Smooth muscle cell (in vitro differentiated cells): ENCODE results near the gene ROR1. TPM values are rescaled to one million over a fixed set of nuclear protein-coding genes. Genes with fewer than 3 reads are reported as not detected.
A peak's percentile ranks its signal among the peaks of the same experiment; 100 is the strongest.

Source experiments
- DNase-seq: peaks from one replicate; lab custom pipeline; 2025; ENCODE audit not compliant: unreplicated experiment; lab: John Stamatoyannopoulos, UW
- H2AFZ ChIP-seq: fragments of 200-600 bp; sonication (generic); 2 replicates; pipeline ENCODE4 v1.6.0; 2016; ENCODE audit warnings: antibody characterized with exemption, low read depth, mild to moderate bottlenecking
- H3F3A ChIP-seq: fragments of 200-600 bp; sonication (generic); 2 replicates; pipeline ENCODE4 v1.6.0; 2017; ENCODE audit warnings: antibody characterized with exemption, low read depth
- H3K27ac ChIP-seq: fragments of 200-600 bp; sonication (generic); 2 replicates; pipeline ENCODE4 v1.5.1; 2016; ENCODE audit warnings: low read depth, mild to moderate bottlenecking
- H3K27me3 ChIP-seq: fragments of 200-600 bp; sonication (generic); 2 replicates; pipeline ENCODE4 v1.6.1; 2016; ENCODE audit warnings: low read depth, mild to moderate bottlenecking
- H3K36me3 ChIP-seq: fragments of 200-600 bp; sonication (generic); 2 replicates; pipeline ENCODE4 v1.5.1; 2016; ENCODE audit warnings: low read depth
- H3K4me1 ChIP-seq: fragments of 200-600 bp; sonication (generic); 2 replicates; pipeline ENCODE4 v1.5.1; 2016; ENCODE audit warnings: low read depth
- H3K4me2 ChIP-seq: fragments of 200-600 bp; sonication (generic); 2 replicates; pipeline ENCODE4 v1.6.0; 2016; ENCODE audit warnings: mild to moderate bottlenecking
- H3K4me3 ChIP-seq: fragments of 200-600 bp; sonication (generic); 2 replicates; pipeline ENCODE4 v1.5.1; 2016; ENCODE audit warnings: mild to moderate bottlenecking
- H3K79me2 ChIP-seq: fragments of 200-600 bp; sonication (generic); 2 replicates; pipeline ENCODE4 v1.6.0; 2016; ENCODE audit warnings: low read depth, mild to moderate bottlenecking
- H3K9ac ChIP-seq: fragments of 200-600 bp; sonication (generic); 2 replicates; pipeline ENCODE4 v1.6.0; 2016; ENCODE audit warnings: low read depth
- H3K9me3 ChIP-seq: fragments of 200-600 bp; sonication (generic); replicated peaks from 2 replicates; pipeline ENCODE4 v1.5.1; 2016; ENCODE audit warnings: low read depth
- H4K20me1 ChIP-seq: fragments of 200-600 bp; sonication (generic); 2 replicates; pipeline ENCODE4 v1.6.0; 2016; ENCODE audit warnings: low read depth
- WGBS: methylation state at CpG from one replicate; pipeline ENCODE4 v1.1.7; 2016; ENCODE audit warnings: low lambda C conversion rate; 5-methylcytosine and 5-hydroxymethylcytosine counted together
- polyA plus RNA-seq: library from polyadenylated mRNA; unstranded; fragments of >200 nt; fragmentation: Nextera tagmentation; extraction: Ambion mirVana; gene quantifications from 2 replicates; pipeline ENCODE4 v1.2.1, GENCODE V29; 2016
- total RNA-seq: library from RNA; depleted of rRNA; stranded (reverse); fragments of >200 nt; gene quantifications from 2 replicates; pipeline ENCODE4 v1.2.3, GENCODE V29; 2014
- TF ChIP-seq, protein P1 (sequence below): fragments of 200-600 bp; sonication (generic); IDR thresholded peaks from 2 replicates; pipeline ENCODE4 v1.5.1; 2017; ENCODE audit warnings: borderline replicate concordance, mild to moderate bottlenecking, antibody characterized with exemption; ENCODE audit not compliant: insufficient read depth, poor library complexity, severe bottlenecking

Gene ROR1
- total and polyA plus RNA-seq, 2 experiments from 2014 or later: 3.3 to 7.2 TPM

DNA sequence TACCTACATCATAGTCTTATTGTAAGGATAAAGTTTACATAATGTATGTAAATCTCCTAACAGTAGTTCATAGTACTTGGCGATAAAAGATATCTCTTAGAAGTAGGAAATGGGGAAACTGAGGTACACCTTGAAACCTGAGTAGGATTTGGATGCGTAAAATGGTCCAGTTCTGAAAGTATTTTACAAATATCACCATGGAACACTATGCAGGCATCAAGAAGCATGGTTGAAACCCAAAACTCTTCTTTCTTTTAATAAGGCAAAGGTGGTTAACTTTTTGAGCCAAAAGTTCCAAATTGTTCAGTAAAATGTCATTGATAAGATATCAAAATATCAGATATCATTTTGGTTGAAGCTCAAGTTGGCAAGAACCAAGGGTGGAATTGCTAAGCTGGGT lies 46.0 kb downstream of the ROR1 start:
- Histone ChIP-seq H3K4me1 (peaks cover 9% of the 10 kb centered on the region), H3F3A (peaks cover 5% of the 10 kb centered on the region), H3K4me3 (no peak overlapping the region), H2AFZ (no peak overlapping the region), H3K4me2 (no peak overlapping the region), H3K27me3 (no peaks in the 10 kb centered on the region), H4K20me1 (no peaks in the 10 kb centered on the region), H3K79me2 (peaks cover 20% of the 10 kb centered on the region), H3K36me3 (no peaks in the 10 kb centered on the region), H3K27ac (no peak overlapping the region), H3K9me3 (no peaks in the 10 kb centered on the region), H3K9ac (no peak overlapping the region)
- TF ChIP-seq, protein P1, sequence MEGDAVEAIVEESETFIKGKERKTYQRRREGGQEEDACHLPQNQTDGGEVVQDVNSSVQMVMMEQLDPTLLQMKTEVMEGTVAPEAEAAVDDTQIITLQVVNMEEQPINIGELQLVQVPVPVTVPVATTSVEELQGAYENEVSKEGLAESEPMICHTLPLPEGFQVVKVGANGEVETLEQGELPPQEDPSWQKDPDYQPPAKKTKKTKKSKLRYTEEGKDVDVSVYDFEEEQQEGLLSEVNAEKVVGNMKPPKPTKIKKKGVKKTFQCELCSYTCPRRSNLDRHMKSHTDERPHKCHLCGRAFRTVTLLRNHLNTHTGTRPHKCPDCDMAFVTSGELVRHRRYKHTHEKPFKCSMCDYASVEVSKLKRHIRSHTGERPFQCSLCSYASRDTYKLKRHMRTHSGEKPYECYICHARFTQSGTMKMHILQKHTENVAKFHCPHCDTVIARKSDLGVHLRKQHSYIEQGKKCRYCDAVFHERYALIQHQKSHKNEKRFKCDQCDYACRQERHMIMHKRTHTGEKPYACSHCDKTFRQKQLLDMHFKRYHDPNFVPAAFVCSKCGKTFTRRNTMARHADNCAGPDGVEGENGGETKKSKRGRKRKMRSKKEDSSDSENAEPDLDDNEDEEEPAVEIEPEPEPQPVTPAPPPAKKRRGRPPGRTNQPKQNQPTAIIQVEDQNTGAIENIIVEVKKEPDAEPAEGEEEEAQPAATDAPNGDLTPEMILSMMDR: no peak
- no peak for DNase-seq
- WGBS: 100% methylated on average over 2 of the region's 2 CpGs

DNA sequence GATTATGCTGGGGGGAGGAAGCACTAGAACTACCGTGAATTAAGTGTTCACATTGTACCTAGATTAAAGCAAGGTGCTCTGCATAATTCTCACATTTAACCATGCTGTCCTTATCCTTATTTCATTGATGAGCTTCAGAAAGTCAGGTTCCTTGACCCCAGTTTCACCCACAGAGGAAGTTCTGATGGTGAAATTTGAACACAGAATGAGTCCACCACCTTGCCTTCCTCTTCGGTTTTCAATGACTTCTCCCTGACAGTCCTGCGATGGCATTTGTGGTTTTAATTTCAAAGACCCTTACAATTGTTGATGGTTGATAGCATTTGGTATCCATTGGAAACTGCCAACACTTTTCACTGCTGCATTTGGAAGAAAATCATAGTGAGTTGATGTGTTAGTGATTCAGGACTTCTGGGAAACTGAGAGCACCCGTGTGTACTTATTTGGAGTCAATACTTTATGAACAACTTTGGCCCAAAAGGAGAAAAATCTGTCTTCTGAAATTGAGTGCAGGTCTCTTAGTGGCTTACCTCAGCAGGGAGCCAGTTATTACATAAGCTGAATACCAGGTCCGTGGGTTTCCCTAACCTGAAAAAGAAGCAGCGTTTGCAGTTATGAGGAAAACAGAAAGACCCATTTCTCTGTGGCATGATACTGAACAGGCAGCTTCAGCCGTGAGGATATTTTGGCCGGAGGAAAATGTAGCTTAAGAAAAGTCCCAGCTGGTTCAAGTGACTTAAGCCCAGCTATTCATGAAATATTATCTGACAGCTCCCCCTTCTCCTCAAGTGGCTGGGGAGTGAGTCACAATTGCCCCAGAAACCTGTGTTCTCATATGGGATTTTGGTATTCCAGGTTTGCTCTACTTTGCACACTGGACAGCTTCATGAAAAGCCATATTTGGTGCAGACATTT lies 47.5 kb downstream of the ROR1 start:
- H3K4me3 ChIP-seq: no peak overlapping the region
- H3F3A ChIP-seq: peaks cover 5% of the 10 kb centered on the region
- H4K20me1 ChIP-seq: no peaks in the 10 kb centered on the region
- peaks cover 9% of the 10 kb centered on the region for H3K4me1 ChIP-seq
- no peak for DNase-seq
- no peaks in the 10 kb centered on the region for H3K27me3 ChIP-seq
- H2AFZ ChIP-seq: no peak overlapping the region
- no peaks in the 10 kb centered on the region for H3K9me3 ChIP-seq
- H3K36me3 ChIP-seq: no peaks in the 10 kb centered on the region
- H3K9ac ChIP-seq: no peak overlapping the region
- 60% methylated on average over 8 of the region's 8 CpGs for WGBS
- H3K79me2 ChIP-seq: peaks cover 7% of the 10 kb centered on the region
- H3K27ac ChIP-seq: peak overlapping the region; percentile 33
- TF ChIP-seq, protein P1: no peak
- H3K4me2 ChIP-seq: peak overlapping the region; percentile 18

DNA sequence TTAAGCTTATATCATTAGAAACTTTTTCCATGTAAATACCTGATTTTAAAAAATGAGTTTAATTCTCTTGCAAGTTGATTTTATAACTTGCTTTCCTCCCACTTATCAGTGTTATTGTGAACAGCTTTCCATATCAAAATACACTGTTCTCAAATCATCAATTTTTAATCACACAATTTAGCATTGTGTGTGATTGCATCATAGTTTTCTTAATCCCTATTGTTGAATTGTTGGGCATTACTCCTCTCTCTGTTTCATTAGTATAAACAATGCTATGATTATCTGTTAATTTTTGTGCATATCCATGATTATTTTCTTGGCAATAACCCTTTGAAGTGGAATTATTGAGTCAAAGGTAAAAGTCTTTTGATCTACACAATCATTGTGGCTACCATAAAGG lies 48.7 kb downstream of the ROR1 start:
- no peaks in the 10 kb centered on the region for H3K27me3 ChIP-seq
- TF ChIP-seq, protein P1: no peak
- DNase-seq: no peak
- no peaks in the 10 kb centered on the region for H4K20me1 ChIP-seq
- no peaks in the 10 kb centered on the region for H3F3A ChIP-seq
- H3K9ac ChIP-seq: no peak overlapping the region
- H3K4me1 ChIP-seq: peaks cover 5% of the 10 kb centered on the region
- H2AFZ ChIP-seq: no peak overlapping the region
- peaks cover 6% of the 10 kb centered on the region for H3K79me2 ChIP-seq
- no peaks in the 10 kb centered on the region for H3K36me3 ChIP-seq
- no peak overlapping the region for H3K4me2 ChIP-seq
- H3K4me3 ChIP-seq: no peak overlapping the region
- no peaks in the 10 kb centered on the region for H3K9me3 ChIP-seq
- H3K27ac ChIP-seq: no peak overlapping the region

DNA sequence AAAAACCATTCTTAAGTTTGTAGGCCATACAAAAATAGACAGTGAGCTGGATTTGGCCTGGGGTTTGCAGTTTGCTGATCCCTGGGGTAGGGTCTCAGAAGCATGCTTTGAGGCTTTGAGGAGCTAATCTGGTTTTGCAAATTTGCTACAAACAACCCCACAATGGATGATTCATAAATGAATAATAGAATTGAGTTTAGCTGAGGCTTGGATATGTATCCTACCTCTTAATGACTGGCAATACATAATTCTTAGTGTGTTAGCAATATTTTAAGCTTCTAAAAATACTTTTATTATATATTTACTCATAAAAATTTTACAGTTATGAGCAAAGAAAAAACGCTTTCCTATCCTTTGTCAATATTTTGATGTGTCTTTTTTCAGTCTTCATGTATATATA lies 50.6 kb downstream of the ROR1 start:
- Histone ChIP-seq H3K79me2 (peaks cover 6% of the 10 kb centered on the region), H3K4me3 (no peak overlapping the region), H3K27ac (no peak overlapping the region), H3K9ac (no peak overlapping the region), H4K20me1 (no peaks in the 10 kb centered on the region), H2AFZ (no peak overlapping the region), H3K4me1 (no peaks in the 10 kb centered on the region), H3F3A (no peaks in the 10 kb centered on the region), H3K4me2 (no peak overlapping the region), H3K27me3 (no peaks in the 10 kb centered on the region), H3K36me3 (no peaks in the 10 kb centered on the region), H3K9me3 (no peaks in the 10 kb centered on the region)
- 76% methylated on average over 1 of the region's 1 CpG for WGBS
- TF ChIP-seq, protein P1: no peak
- no peak for DNase-seq
